GM18511 (cell line): Measurements from ENCODE around the gene BANP.
"Not testable (repeated sequence)": the region's sequence is repeated elsewhere in the genome, so short reads cannot be mapped to it uniquely, and the experiment has no call there.

Source experiments
- ATAC-seq: cut with Tn5 transposase; IDR thresholded peaks from one replicate; pipeline ENCODE4 v1.9.1; 2021; ENCODE audit warnings: mild to moderate bottlenecking, moderate library complexity; ENCODE audit not compliant: unreplicated experiment

The BANP gene

GRCh38 chr16:88013766-88014251 is 62.6 kb downstream of the BANP start:
- ATAC-seq = no peak

- no peak for ATAC-seq
These were observed 63.1 kb downstream of the BANP start for GRCh38 chr16:88014252-88014781.

- no peak for ATAC-seq
These were observed 63.9 kb downstream of the BANP start for GRCh38 chr16:88014954-88015805.

- no peak for ATAC-seq
These were observed 64.5 kb downstream of the BANP start for GRCh38 chr16:88015806-88016140.

GRCh38 chr16:88016386-88016785 is 65.2 kb downstream of the BANP start:
- ATAC-seq = not testable (repeated sequence)

- no peak for ATAC-seq
These were observed 65.7 kb downstream of the BANP start for GRCh38 chr16:88016964-88017363.

GRCh38 chr16:88017587-88018101 is 66.4 kb downstream of the BANP start:
- no peak for ATAC-seq

- ATAC-seq = not testable (repeated sequence)
These were observed 67.1 kb downstream of the BANP start for GRCh38 chr16:88018382-88018781.

- ATAC-seq = not testable (repeated sequence)
These were observed 68.0 kb downstream of the BANP start for GRCh38 chr16:88019041-88019820.

GRCh38 chr16:88019821-88020515 is 68.7 kb downstream of the BANP start:
- ATAC-seq = no peak

- ATAC-seq = no peak
These were observed 69.3 kb downstream of the BANP start for GRCh38 chr16:88020516-88020885.

- ATAC-seq = not testable (repeated sequence)
These were observed 70.1 kb downstream of the BANP start for GRCh38 chr16:88021041-88021970.

- no peak for ATAC-seq
These were observed 71.1 kb downstream of the BANP start for GRCh38 chr16:88022076-88023042.

- no peak for ATAC-seq
These were observed 72.1 kb downstream of the BANP start for GRCh38 chr16:88023366-88023765.

GRCh38 chr16:88023786-88024185 is 72.6 kb downstream of the BANP start:
- ATAC-seq = no peak

GRCh38 chr16:88024491-88025085 is 73.4 kb downstream of the BANP start:
- ATAC-seq = not testable (repeated sequence)

GRCh38 chr16:88025086-88025492 is 73.9 kb downstream of the BANP start:
- ATAC-seq = not testable (repeated sequence)
